Measurements from ENCODE around the gene CACNA1S.

CACNA1S gene

DNA sequence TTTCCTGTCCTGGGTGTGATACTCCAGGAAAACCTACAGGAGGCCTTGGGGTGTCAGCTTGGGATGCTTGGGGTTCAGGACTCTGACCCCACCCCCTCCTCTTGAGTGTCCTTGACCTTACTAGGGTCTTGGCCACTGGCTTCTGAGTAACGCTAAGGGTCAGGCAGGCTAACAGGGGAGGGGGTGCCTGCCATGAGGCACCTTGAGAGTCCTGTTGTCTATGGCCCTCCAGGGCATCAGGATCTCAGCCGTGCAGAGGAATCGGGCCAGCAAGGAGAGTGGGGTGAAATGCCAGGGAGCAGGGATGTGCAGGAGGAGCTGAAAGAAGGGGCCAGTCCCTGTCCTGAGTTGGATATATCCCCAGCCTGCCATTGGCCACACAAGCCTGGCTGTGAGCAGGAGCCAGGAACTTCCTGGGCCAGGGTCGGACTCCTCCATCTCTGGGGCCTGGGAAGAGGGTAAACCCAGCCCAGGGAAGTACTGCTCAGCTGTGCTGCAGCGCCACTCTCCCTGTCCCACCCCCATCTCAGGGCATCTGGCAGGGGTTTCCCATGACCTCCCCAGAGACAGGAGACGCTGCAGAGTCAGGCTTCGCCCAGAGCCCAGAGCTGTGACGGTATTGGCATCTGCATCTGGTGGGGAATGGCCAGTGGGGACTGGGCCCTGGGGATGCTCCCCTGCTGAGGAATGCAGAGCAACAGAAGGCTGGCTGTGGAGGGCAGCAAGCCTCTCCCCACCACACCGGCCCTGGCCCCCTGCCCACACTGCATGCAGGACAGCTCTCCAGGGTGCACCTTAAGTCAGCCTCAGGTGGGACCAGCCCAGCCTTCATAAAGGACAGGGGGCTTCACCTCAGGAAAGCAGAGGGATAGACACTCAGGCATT lies 95.0 kb downstream of the CACNA1S start:
- in situ Hi-C loops (cut with MboI; ENCODE audit: low sequenced_read_pairs) = no loop called here

- in situ Hi-C loops (cut with MboI; ENCODE audit: low sequenced_read_pairs) = no loop called here
These were observed 96.0 kb downstream of the CACNA1S start for GRCh38 chr1:201016211-201016651.

DNA sequence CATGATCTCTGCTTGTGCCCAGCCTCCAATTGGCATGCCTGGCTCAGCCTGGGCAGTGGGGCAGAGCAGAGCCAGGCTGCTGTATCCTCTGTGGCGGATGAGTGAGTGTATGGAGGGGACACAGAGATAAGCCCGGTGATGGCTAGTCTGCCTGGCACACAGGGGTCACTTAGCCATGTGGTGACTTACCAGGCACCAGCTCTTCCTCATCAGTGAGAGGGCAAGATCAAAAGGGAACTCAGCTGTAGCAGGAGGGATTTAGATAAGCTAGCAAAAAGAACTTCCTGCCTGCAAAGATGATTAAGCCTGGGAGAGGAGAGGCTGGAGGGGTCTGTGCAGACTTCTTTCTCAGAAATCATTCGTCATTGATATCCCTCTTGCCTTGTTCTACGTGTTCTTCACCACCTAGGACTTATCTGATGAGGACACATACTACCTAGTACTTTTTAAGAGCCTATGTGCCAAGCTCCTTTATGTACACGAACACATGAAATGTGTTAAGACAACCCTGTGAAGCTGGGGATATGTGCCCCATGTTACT lies 96.6 kb downstream of the CACNA1S start:
- in situ Hi-C loops (cut with MboI; ENCODE audit: low sequenced_read_pairs) = no loop called here

DNA sequence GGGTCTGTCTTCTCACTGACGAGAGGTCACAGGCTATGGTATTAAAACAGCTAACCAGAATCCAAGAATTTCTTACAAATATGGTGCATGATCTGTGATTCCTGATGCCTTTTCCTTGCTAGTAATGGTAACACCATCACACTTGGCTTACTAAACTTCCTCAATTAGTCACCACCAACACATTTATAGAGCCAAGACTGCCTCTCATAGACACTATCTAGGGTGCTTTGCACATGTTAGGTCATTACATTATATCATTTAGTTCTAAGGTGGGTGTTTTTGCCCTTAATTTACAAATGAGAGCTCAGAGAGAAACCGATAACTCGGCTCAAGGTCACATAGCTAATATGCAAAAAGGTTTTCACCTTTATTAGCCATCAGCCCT lies 97.4 kb downstream of the CACNA1S start:
- in situ Hi-C loops (cut with MboI; ENCODE audit: low sequenced_read_pairs) = no loop called here

DNA sequence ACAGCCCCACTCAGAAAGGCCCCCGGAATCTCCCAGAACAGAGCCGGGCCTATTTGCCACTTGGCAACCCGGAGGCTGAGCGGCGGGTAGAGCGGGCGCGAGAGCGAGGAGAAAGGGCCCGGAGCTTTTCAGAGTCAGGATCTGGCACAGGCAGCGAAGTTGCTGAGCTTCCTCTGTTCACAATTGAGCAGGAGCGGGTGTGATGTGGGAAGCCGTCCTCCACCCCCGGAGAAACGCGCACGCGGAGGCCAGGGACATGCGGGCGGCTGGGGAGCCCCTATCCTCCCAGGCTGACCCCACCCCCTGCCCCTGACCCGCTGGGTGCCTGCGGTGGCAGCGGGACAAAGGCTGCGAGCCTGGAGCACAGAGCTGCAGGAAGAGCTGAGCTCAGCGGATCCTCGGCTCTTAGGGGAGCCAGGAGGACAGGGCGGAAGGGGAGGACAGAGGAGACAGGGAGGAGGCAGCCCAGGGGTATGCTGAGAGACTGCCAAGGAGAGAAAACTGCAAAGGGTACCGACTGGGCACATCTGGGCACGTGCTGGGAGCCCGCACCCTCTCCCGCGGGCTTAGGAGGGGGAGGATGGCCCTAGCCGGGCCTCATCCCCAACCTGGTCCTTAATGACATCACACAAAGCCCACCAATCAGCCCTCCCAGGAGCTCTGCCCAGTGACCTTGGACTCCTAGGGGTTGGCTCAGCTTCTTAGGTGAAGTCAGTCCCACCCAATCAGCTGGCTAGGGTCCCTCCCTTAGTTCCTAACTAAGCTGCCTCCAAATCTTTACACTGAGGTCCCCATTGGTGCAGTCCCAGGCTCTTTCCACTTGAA lies 98.0 kb downstream of the CACNA1S start:
- in situ Hi-C loops (cut with MboI; ENCODE audit: low sequenced_read_pairs) = no loop called here

DNA sequence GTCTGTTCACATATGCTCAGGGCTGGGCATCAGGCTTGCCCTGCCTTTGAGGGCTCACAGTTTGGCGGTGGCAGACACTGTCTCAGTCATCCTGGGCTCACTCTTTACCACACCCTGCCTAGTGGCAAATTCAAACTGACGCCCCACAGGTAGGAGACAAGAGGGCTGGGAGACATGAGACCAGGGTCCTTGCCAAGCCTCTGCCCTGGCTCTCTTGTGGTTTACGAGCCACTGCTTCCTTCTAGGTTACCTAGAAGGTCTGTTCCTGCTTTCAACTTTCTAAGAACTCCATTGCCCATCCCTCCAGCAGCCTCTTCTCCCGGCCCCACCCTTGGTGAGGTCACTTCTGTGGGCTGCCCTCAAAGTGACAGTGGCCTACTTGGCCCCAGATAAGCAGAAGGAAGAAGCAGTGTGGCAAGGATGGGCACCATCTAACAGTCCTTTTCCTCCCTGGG lies 99.2 kb downstream of the CACNA1S start:
- in situ Hi-C loops (cut with MboI; ENCODE audit: low sequenced_read_pairs) = no loop called here

GRCh38 chr1:201011616-201012015 lies 100.6 kb downstream of the CACNA1S start:
- in situ Hi-C loops (cut with MboI; ENCODE audit: low sequenced_read_pairs) = no loop called here

GRCh38 chr1:201009962-201010645 lies 102.1 kb downstream of the CACNA1S start:
- in situ Hi-C loops (cut with MboI; ENCODE audit: low sequenced_read_pairs) = no loop called here

DNA sequence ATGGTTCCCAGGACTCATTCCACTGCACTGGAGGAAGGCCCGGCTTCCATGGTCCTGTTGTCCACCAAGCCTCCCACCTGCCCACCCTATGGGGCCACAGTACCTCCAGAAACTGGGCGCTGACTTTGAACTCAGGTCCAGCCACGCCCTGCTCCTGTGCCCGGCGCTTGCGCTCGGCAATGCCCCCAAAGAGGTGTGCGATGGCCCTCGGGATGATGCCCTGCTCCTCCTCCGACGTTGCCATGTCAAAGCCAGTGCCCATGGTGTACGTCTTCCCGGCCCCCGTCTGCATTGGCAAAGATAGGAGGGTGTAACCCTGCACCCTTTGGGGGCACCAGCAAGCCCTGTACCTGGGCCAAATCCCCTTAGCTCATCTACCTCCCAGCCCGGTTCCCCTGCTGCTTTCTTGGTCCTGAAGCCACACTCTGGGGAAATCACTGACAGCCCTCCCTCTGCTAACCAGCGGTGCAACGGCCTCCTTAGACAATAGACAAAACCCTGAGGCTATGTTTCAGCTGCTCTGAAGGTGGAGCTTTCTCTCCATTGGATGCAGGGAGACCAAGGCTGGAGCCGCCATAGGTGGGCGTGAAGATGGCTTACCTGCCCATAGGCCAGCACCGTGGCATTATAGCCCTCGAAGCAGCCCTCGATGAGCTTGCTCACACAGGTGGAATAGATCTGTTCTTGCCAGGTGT lies 103.4 kb downstream of the CACNA1S start:
- in situ Hi-C loops (cut with MboI; ENCODE audit: low sequenced_read_pairs) = no loop called here

DNA sequence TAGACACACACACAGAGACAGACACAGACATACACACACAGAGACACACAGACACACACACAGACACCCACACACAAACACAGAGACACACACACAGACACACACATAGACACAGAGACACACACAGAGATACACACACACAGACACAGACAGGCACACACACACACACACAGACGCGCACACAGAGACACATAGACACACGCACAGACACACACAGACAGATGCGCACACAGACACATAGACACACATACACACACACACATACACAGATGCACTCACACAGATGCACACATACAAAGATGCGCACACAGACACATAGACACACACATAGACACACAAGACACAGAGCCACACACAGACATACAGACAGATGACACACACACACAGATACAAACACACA lies 104.7 kb downstream of the CACNA1S start:
- in situ Hi-C loops (cut with MboI; ENCODE audit: low sequenced_read_pairs) = no loop called here

- in situ Hi-C loops (cut with MboI; ENCODE audit: low sequenced_read_pairs) = no loop called here
These were observed 105.8 kb downstream of the CACNA1S start for GRCh38 chr1:201006450-201006849.

DNA sequence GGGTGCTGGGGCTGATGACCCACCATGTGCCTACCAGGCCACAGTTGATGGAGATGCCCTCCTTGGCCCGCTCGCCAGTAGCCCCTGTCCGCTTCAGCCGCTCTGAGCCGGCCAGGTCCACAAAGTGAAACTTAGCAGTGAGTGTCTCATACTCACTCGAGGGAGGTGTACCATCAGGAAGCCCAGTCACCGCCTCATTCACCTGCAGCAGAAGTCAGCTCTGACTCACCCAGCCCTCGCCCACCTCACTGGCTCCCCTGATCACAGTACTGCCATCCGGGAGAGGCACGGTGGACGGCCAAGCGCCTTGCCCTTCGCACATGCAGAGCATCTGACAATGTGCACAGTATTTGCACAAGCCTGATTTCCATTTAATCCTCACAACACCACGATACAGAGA lies 107.5 kb downstream of the CACNA1S start:
- in situ Hi-C loops (cut with MboI; ENCODE audit: low sequenced_read_pairs) = no loop called here

DNA sequence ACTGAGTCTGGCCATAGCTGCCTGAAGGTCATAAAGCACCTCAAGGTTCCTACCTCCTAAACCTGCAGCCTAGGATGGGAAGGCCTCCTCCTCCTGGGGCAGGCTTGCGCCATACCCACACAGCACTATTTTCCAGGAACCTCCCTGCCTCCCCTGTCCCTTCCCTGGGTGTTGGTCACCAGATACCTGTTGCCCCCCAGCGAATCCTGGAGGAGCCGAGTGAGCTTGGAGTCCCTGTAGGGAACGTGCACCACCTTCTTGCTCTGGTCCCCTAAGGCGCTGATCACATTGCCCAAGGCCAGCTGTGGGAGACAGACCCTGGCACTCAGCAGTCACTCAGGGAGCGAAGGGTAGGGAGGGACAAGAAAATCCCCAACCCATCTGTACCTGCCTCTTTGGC lies 108.1 kb downstream of the CACNA1S start:
- in situ Hi-C loops (cut with MboI; ENCODE audit: low sequenced_read_pairs) = no loop called here

- in situ Hi-C loops (cut with MboI; ENCODE audit: low sequenced_read_pairs) = no loop called here
These were observed 109.7 kb downstream of the CACNA1S start for GRCh38 chr1:201002510-201002909.

- in situ Hi-C loops (cut with MboI; ENCODE audit: low sequenced_read_pairs) = no loop called here
These were observed 110.3 kb downstream of the CACNA1S start for GRCh38 chr1:201001962-201002361.

DNA sequence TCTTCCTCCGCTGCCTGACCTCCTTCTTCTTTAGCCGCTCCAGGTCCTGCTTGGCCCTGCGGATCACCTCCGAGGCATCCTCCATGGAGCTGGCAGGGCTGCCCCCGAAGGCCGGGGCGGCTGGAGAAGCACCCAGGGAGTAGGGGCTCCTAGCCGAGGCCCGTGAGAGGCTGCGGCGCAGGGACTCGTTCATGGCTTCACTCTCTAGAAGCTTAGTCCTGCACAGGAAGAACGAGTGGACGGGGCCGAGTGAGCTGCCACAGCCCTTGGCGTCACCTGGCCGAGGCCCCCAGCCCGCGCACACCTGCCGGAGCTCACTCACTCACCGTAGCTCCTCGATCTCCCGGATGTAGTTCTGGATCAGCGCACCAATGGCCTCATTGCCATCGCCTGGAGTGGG lies 111.8 kb downstream of the CACNA1S start:
- in situ Hi-C loops (cut with MboI; ENCODE audit: low sequenced_read_pairs) = no loop called here

DNA sequence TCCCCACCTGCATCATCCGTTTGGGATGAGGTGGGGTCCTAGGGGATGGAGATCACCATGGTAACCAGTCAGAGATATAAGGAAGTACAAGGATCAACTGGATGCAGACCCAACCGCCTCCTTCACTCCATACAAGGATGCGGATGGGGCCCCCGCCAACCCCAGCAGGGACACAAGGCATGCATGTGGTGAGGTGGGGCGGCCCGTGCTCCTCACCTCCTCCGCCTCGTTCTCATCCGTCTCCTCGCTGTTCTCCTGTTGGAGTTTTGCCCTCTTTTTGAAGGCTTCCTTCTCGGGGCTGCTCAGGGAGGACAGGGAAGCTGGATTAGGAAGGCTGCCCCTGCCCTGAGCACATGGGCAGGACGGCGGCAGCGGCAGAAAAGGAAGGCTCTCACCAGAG lies 112.6 kb downstream of the CACNA1S start:
- in situ Hi-C loops (cut with MboI; ENCODE audit: low sequenced_read_pairs) = no loop called here

DNA sequence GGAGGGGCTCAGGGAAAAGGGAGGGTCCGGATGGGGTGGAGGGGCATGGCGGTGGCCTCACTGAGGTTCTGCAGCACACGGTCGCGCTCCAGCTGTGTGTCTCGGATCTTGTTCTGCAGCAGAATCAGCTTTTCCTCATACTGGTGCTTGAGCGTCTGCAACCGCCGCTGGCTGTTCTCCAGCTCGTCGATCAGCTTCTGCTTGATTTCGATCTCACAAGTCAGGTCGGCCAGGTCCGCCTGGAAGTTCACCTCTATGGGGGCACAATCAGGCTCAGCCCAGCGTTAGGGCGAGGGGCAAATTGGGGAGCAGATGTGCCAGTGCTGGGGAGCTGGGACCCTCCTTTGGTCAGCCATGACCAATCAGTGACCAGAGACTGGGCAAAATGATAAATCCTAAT lies 113.9 kb downstream of the CACNA1S start:
- in situ Hi-C loops (cut with MboI; ENCODE audit: low sequenced_read_pairs) = no loop called here

- in situ Hi-C loops (cut with MboI; ENCODE audit: low sequenced_read_pairs) = no loop called here
These were observed 119.7 kb downstream of the CACNA1S start for GRCh38 chr1:200992382-200993048.

DNA sequence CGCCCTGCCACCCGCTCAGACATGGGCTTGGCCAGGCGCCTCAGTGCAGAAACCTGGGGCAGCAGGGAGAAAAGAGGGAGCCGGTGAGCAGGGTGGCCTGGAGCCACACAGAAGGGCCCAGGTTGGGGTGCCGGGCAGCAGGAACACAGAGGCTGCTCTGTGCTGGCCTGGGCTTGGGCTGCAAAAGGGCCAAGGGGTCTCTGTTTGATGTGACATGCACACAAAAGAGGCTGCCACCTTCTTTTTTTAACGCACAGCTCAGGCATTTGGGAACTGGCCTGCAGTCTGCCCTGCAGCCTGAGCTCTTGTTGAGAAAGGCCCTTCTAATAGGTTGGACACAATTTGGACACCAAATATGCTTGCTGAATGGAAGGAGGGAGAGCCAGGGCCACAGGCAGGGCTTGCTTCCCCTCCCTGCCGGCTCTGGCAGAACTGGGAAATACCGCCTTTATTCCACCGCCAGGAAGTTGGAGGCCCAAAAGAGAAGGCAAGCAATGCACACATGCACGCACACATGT lies 121.1 kb downstream of the CACNA1S start:
- in situ Hi-C loops (cut with MboI; ENCODE audit: low sequenced_read_pairs) = no loop called here
